Right hindlimb (tissue), 1 donor: Measurements from ENCODE around the gene RGS9.
A peak's percentile ranks its signal among the peaks of the same experiment; 100 is the strongest.

ENCODE experiments used
- DNase-seq: peaks from one replicate; pipeline ENCODE4 v3.0.0-alpha.2; 2018

The RGS9 gene

GRCh38 chr17:65222214-65222738 is 85.1 kb downstream of the RGS9 start:
- DNase-seq: no peak

- no peak for DNase-seq
These were observed 87.9 kb downstream of the RGS9 start for GRCh38 chr17:65225061-65225460.

- no peak for DNase-seq
These were observed 89.1 kb downstream of the RGS9 start for GRCh38 chr17:65226227-65226626.

- DNase-seq: no peak
These were observed 90.5 kb downstream of the RGS9 start for GRCh38 chr17:65227637-65228036.

GRCh38 chr17:65228287-65228686 is 91.1 kb downstream of the RGS9 start:
- no peak for DNase-seq

- no peak for DNase-seq
These were observed 91.8 kb downstream of the RGS9 start for GRCh38 chr17:65228734-65229620.

- no peak for DNase-seq
These were observed 92.4 kb downstream of the RGS9 start for GRCh38 chr17:65229621-65229995.

GRCh38 chr17:65230040-65230439 is 92.9 kb downstream of the RGS9 start:
- DNase-seq: no peak

GRCh38 chr17:65231086-65231485 is 93.9 kb downstream of the RGS9 start:
- no peak for DNase-seq

- peak; percentile 55 for DNase-seq
These were observed 94.6 kb downstream of the RGS9 start for GRCh38 chr17:65231662-65232335.

- no peak for DNase-seq
These were observed 98.1 kb downstream of the RGS9 start for GRCh38 chr17:65235284-65235683.

GRCh38 chr17:65236321-65236720 is 99.2 kb downstream of the RGS9 start:
- no peak for DNase-seq

GRCh38 chr17:65243838-65244625 is 106.9 kb downstream of the RGS9 start:
- DNase-seq: peak; percentile 45

- DNase-seq: no peak
These were observed 109.1 kb downstream of the RGS9 start for GRCh38 chr17:65246252-65246651.

- DNase-seq: no peak
These were observed 112.6 kb downstream of the RGS9 start for GRCh38 chr17:65249774-65250173.

- DNase-seq: no peak
These were observed 117.0 kb downstream of the RGS9 start for GRCh38 chr17:65254166-65254565.

GRCh38 chr17:65259281-65259680 is 122.1 kb downstream of the RGS9 start:
- no peak for DNase-seq

GRCh38 chr17:65259696-65260485 is 122.7 kb downstream of the RGS9 start:
- no peak for DNase-seq

- DNase-seq: no peak
These were observed 123.5 kb downstream of the RGS9 start for GRCh38 chr17:65260626-65261025.

- DNase-seq: no peak
These were observed 124.0 kb downstream of the RGS9 start for GRCh38 chr17:65261152-65261551.

GRCh38 chr17:65261682-65262636 is 124.8 kb downstream of the RGS9 start:
- DNase-seq: no peak
